ENCODE measurements around the gene GLS.
"Not testable (repeated sequence)": the region's sequence is repeated elsewhere in the genome, so short reads cannot be mapped to it uniquely, and the experiment has no call there.

GLS gene

GRCh38 chr2:190929919-190930318 is 49.3 kb downstream of the GLS start:
- no peak for DNase-seq (ENCODE audit: low spot score)
- FAIRE-seq = no peak

DNA sequence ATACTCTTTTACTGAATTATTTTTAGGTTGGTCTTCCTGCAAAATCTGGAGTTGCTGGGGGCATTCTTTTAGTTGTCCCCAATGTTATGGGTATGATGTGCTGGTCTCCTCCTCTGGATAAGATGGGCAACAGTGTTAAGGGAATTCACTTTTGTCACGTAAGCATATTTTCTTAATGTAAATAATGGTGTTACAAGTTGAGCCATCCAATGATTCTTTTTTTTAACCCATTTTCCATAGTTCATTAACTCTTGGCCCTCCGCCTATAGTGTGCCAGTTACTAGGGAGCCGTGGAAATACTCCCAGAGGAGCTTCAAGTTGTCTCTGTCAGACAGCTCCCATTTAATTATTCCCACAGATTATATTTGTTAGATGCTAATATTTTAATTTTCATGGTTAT is 49.8 kb downstream of the GLS start:
- FAIRE-seq = no peak
- DNase-seq (ENCODE audit: low spot score) = no peak

- DNase-seq (ENCODE audit: low spot score) (no peak), FAIRE-seq (no peak)
Measured at GRCh38 chr2:190932514-190932913, 51.9 kb downstream of the GLS start.

GRCh38 chr2:190933361-190933760 is 52.7 kb downstream of the GLS start:
- FAIRE-seq (no peak), DNase-seq (ENCODE audit: low spot score) (no peak)

DNA sequence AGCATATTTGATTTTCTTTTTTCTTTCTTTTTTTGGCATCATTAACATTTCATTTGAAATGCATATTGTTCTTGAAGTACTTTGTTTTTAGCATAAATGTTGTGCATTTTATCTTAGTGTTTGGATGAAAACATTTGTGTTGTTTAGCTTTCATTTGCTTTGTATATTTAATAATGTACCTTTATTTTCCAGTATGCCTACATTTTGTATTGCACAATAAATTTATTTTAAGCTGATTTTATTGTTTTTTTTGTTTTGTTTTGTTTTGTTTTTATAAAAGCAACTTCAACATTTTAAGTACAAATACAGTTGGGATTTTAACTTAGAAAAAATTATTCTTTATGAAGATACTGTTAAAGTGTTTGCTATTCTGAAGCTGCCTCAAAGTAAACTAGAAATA is 54.4 kb downstream of the GLS start:
- DNase-seq (ENCODE audit: low spot score) (no peak), FAIRE-seq (no peak)

- FAIRE-seq (no peak), DNase-seq (ENCODE audit: low spot score) (no peak)
Measured at GRCh38 chr2:190938771-190939335, 58.2 kb downstream of the GLS start.

DNA sequence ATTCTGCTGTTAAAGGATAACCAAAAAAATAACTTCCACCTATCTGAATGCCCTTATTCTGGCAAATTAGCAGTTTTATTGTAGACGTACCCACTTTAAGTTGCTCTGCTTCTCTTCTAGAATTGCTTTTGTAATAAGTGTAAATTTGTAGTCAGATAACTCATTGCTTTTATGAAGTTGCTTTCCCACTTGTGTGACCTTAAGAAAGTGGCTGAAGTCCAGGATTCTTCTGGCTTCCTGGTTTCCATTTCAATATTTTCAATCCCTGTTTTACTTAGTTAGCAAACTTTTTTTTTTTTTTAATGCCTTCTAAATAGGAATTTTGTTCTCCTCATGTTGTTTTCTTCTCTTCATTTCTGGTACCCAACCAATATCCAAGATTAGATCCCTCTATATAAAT is 59.8 kb downstream of the GLS start:
- FAIRE-seq (no peak), DNase-seq (ENCODE audit: low spot score) (no peak)

DNA sequence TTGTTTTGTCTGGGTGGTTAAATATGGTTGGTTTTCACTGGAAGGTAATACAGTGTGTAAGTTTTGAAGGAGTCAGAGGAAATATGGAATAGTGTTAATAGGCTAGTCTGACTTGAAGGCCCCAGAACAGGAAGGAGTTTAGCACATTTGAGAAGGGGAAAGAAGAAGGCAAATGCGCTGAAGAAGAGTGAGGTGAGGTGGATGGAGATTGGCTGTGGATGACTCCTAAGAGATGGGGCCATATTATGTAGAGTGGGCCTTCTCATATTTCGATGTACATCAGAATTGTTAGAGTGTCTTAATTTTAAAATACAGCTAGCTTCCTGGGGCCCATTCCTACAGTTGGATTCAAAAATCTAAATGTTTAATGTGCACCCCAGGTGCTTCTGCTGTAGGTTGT is 61.0 kb downstream of the GLS start:
- DNase-seq (ENCODE audit: low spot score) = no peak
- no peak for FAIRE-seq

- no peak for FAIRE-seq
Measured at GRCh38 chr2:190942697-190943096, 62.1 kb downstream of the GLS start.

DNA sequence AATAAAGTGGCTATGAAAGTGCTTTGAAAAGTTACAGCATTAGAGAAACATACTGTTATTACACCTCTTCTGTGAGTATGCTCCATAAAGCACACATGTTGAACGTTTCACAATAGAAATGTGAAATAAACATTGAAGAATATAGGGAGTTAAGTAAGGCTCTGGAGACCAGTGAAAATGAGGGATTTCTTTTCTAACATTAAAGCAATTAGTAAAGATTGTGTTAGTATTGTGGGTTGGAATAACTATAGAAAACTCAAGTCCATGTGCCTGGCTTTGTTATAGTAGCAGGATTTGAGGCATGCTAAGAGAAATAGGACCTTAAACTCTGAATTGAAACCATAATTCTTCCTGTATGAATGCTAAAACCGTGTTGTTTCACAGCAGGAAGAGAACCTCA is 63.1 kb downstream of the GLS start:
- no peak for DNase-seq (ENCODE audit: low spot score)
- no peak for FAIRE-seq

More at GRCh38 chr2:190942697-190943096, 62.1 kb downstream of the GLS start:
- DNase-seq (ENCODE audit: low spot score) = no peak

DNA sequence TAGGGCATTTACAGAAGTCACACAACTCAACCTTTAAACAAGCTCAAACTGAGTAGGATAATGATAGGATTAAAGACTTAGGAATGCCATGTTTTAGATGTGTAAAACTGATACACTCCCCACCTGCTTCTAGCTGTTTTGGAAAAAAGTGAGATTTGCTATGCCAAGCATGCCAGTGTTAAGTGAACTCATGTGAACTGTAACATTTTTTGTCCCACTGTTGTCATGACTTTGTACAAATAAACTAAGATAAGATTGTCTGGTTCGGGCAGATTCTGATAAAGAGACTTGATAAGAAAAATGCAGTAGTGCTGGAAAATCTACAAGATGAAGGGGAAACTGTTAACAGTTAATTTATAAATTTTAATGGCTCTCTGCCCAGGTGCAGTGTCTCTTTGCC is 66.5 kb downstream of the GLS start:
- FAIRE-seq (peak; percentile 9), DNase-seq (ENCODE audit: low spot score) (no peak)

- DNase-seq (ENCODE audit: low spot score) (peak; percentile 38), FAIRE-seq (peak; percentile 32)
Measured at GRCh38 chr2:190947711-190948251, 67.2 kb downstream of the GLS start.

GRCh38 chr2:190948671-190949070 is 68.0 kb downstream of the GLS start:
- DNase-seq (ENCODE audit: low spot score) (peak; percentile 56), FAIRE-seq (peak; percentile 42)

DNA sequence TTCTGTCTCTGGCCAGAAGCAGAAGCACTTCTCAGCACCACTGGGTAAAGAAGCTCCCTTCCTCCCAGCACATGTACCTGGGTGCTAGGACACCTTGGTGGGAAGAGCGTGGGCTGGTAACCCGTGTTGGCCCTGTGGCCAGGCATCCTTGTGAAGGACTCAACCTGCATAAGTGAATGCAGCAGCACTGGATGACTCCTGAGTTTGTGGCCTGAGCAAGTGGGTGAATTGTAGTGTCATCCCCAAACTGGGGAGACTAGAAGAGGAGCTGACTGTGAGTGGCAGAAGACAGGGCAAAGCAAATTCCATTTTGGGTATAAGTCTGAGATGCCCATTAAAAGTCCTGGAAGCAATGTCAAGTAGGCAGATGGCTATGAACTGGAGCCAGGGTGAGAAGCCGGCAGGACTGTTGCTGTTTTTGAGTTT is 70.0 kb downstream of the GLS start:
- DNase-seq (ENCODE audit: low spot score) (no peak), FAIRE-seq (no peak)

DNA sequence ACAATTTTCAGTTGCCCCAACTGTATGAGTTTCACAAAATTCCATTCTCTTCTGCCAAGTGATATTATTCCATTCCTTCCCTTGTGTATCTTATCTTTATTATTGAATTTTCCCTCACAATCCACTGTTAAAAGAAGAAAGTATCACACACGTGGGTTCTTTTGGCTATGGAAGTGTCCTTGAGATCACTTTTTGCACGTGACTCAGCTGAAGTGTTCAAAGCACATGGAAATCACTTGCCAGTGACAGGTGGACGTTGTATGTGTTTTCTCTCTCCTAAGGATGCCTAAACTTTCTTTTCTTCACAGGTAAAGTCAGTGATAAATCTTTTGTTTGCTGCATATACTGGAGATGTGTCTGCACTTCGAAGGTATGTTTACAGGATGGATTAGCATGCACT is 72.6 kb downstream of the GLS start:
- FAIRE-seq (no peak), DNase-seq (ENCODE audit: low spot score) (no peak)

DNA sequence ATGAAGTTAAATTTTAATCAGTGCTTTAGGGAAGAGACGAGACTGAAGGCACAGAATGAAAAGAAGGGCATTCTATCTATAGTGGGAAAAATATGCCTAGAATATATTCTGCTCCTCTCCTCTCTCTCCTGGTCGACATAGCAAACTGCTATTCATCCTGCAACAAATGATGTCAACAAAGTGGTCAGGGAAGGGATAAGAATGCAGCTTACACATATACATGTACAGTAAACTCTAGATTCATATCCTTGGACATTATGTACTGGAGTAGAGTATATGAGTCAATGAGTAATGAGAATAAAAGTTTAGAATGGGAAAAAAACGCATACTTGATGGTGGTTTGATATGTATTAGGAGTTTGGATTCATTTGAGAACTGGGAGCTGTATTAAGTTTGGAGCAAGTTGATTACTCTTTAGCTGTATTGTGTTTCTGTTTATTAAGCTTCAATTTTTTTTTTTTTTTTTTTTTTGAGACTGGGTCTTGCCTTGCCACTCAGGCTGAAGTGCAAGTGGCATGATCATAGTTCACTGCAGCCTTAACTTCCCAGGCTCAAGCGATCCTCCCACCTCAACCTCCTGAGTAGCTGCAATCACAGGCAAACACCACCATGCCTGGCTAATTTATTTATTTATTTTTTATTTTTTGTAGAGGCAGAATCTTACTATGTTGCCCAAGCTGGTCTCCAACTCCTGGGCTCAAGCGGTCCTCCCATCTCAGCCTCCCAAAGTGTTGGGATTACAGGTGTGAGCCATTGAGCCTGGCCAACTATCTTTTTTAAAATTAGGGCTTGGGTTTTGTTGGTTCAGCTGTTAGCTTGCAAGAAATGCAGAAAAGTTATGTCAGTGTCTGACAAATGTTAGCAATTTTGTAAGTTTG is 79.5 kb downstream of the GLS start:
- FAIRE-seq (no peak), DNase-seq (ENCODE audit: low spot score) (no peak)

DNA sequence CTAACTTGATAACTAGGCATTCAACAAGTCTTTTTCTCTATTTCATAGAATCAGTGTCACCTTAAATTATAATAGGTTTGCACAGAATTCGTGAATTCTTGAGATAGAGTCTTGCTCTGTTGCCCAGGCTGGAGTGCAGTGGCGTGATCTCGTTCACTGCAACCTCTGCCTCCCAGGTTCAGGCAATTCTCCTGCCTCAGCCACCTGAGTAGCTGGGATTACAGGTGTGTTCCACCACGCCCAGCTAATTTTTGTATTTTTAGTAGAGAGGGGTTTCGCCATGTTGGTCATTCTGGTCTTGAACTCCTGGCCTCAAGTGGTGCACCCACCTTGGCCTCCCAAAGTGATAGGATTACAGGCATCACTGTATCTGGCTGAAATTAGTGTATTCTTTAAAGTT is 80.5 kb downstream of the GLS start:
- not testable (repeated sequence) for FAIRE-seq; DNase-seq (ENCODE audit: low spot score)

GRCh38 chr2:190961918-190962487 is 81.4 kb downstream of the GLS start:
- FAIRE-seq (no peak), DNase-seq (ENCODE audit: low spot score) (no peak)

DNA sequence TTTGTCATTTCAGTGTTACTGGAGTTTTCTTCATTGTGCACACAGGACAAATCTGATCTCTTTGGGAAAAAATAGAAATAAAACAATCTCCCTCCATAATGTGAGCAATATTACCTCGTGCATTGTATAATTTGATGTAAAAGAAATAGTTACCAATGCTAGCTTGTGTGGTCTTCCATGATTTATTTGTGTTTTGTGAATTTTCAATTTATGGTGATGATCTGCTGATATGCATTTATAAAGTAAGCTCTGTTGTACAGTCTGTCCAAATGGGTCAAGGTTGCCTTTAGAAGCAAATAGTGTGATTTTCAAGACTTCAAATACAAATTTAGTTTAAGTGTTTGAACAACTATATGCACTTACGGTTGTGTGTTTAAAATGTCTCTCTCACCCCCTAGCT is 82.5 kb downstream of the GLS start:
- no peak for DNase-seq (ENCODE audit: low spot score)
- no peak for FAIRE-seq

DNA sequence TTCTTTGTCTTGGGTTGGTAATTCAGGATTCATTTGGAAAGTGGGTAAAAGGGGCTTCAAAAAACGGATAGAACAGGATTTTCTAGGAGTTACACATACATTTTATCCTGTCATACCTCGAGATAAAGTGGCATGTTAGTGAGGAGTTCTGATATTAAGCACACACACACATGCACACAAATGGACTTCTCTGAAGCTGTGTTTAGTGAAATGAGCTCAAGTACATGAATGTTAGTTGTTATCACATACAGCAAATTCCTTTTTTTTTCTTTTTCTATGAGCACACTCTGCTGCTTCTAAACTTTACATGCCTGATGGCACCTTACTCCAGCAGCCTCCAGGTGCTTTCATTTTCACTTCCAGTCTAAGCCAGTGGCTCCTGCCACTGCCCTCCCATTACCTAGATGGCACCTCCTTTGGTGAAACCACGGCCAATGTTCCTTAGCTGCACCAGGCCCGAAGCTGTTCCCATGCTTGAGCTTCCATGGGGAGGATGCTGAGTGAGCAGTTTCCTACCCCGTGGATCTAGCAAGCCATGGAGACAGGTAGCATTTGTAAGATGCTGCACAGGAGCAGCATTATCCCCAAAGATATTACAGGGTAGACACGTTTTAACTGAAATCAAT is 83.7 kb downstream of the GLS start:
- FAIRE-seq (no peak), DNase-seq (ENCODE audit: low spot score) (no peak)

- DNase-seq (ENCODE audit: low spot score) = no peak
Measured at GRCh38 chr2:190965580-190966222, 85.1 kb downstream of the GLS start.

More at GRCh38 chr2:190965580-190966222, 85.1 kb downstream of the GLS start:
- no peak for FAIRE-seq

Measured in urothelium cell line (cell line).